ENCODE results near the gene MUC2.

DNA sequence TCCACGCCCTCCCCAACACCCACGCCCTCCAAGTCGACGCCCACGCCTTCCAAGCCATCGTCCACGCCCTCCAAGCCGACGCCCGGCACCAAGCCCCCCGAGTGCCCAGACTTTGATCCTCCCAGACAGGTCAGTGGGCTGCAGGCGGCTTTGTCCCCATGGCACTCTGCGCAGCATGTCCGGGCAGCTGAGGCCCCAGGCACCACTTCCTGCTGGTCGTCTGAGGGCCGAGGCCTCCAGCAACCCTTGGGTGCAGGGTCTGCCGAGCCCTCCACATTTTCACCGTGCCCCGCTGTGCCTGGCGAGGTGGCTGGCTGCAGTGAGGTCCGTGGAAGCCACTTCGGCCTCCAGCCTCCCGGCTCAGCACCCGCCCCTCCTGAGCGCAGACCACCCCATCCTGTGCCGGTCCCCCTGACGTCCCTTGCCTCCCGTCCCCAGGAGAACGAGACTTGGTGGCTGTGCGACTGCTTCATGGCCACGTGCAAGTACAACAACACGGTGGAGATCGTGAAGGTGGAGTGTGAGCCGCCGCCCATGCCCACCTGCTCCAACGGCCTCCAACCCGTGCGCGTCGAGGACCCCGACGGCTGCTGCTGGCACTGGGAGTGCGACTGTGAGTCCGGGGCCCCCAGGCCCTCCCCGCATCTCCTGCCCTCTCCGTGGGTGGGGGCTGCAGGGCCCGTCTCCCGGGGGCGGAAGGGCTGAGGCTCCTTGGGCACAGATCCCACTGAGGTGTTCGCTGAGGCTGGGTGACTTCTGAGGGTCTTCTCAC, 26.8 kb downstream of the MUC2 start:
- TF ChIP-seq, protein P1, sequence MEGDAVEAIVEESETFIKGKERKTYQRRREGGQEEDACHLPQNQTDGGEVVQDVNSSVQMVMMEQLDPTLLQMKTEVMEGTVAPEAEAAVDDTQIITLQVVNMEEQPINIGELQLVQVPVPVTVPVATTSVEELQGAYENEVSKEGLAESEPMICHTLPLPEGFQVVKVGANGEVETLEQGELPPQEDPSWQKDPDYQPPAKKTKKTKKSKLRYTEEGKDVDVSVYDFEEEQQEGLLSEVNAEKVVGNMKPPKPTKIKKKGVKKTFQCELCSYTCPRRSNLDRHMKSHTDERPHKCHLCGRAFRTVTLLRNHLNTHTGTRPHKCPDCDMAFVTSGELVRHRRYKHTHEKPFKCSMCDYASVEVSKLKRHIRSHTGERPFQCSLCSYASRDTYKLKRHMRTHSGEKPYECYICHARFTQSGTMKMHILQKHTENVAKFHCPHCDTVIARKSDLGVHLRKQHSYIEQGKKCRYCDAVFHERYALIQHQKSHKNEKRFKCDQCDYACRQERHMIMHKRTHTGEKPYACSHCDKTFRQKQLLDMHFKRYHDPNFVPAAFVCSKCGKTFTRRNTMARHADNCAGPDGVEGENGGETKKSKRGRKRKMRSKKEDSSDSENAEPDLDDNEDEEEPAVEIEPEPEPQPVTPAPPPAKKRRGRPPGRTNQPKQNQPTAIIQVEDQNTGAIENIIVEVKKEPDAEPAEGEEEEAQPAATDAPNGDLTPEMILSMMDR (IDR thresholded peaks at IDR 0.05), result no peak
- TF ChIP-seq POLR2A (IDR thresholded peaks at IDR 0.05), result no peak

All from vagina (tissue), 2 donors.